HG02588 (cell line): ENCODE data around the gene GHRH.

Experiments used
- ATAC-seq: cut with Tn5 transposase; IDR thresholded peaks from one replicate; pipeline ENCODE4 v1.9.1; 2021; ENCODE audit warnings: mild to moderate bottlenecking, moderate library complexity; ENCODE audit not compliant: unreplicated experiment

Gene GHRH

GRCh38 chr20:37238935-37239451 lies 22.6 kb downstream of the GHRH start:
- no peak for ATAC-seq

DNA sequence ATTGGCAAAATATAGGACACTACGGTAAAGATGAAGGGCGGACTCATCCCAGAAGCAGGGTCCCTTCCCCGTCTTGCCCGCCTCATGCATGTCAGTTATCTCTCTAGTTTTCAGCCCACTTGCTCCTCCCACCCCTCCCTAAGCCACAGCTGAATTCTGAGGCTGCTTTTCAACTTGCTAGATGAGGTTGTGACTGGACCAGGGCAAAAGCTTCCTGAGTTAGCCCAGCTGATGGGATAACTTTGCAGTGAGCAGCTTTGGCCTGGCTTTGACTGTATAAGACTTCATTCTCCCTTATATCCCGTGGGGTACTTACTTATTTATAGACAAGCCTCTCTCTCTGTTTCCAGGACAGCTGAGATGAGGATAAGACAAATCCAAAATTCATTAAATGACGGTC lies 23.2 kb downstream of the GHRH start:
- ATAC-seq = no peak

- ATAC-seq = no peak
These were observed 24.0 kb downstream of the GHRH start for GRCh38 chr20:37237656-37238055.

DNA sequence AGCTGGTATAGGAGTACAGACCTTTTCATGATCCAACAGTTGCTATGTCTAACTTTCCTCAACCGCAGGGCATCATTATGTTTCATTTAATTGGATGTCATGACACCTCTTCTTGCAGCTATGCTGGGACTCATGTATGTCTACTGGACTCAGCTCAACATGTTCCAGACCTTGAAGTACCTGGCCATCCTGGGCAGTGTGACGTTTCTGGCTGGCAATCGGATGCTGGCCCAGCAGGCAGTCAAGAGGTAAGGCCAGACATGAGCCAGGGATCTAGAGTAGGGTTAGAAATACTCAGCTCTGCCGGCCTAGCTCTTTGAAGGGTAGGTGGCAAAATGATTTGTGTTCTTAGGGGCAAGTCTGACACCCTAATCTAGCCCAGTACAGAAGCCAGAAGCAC lies 25.2 kb downstream of the GHRH start:
- ATAC-seq = no peak

- no peak for ATAC-seq
These were observed 26.5 kb downstream of the GHRH start for GRCh38 chr20:37235065-37235464.

DNA sequence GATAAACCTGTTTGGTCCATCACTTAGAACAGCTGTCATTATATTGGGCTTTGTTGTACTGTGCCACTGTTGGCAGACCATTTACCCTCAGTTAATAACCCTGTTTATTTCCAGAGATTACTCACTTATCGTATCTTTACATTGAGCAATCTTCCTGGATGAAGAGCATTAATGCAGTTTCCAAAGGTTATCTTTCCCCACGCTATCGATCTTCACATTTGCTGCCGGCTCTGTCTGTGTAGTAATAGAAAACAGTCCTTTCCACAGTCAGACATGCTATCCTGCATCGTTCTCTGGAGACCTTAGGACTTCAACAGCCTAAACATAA lies 27.4 kb downstream of the GHRH start:
- no peak for ATAC-seq

DNA sequence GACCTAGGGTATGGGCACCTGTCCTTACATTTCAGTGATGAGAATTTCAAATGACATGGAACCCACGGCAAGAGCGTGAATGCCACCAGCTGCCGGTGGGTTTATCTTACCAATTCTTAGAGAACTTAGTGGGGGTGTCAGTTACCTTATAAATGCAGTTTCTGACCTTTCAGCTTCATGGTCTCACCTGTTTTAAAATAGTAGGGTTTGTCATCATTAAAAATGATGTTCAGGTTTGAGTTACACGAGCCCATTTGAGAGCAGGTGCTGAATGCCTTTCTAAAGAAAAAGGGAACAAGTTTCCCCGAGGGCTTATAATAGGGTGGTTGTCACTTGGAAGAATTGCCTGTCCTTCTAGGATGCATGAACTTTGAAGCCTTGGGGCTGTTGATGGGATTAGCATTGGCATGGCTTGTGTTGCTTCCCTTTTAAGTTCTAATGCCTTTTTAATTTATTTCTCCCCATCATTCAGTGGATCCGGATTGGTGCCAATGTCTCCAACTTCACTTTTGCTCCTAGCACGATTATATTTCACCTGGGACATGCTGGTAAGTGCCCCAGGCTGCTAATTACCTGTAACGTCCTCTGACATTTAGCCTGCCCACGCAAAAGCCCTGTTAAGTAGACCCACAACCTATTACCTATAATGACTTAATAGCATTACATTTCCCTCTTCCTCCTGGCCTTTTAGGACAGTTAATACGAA lies 27.9 kb downstream of the GHRH start:
- no peak for ATAC-seq

GRCh38 chr20:37231947-37232630 lies 29.5 kb downstream of the GHRH start:
- no peak for ATAC-seq

DNA sequence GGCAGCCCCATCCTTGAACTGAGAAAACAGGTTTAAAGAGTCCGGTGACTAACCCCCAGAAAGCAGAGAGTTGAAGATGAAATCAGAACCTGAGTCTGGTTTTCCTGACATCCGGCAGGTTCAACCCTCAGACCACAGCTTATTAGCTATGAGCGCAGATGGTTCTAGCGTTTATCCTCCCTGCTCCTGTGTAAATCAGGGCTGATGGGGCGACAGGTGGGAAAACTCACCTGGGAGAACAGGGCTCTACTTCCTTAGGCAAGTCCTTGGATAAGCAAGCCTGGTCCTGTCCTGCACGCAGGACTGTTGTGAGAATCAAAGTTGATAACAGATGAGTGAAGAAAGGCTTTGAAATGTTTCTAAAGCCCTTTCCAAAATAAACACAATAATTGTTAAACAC lies 31.4 kb downstream of the GHRH start:
- no peak for ATAC-seq

GRCh38 chr20:37229357-37229756 lies 32.3 kb downstream of the GHRH start:
- ATAC-seq = no peak

- no peak for ATAC-seq
These were observed 33.0 kb downstream of the GHRH start for GRCh38 chr20:37228656-37229055.

DNA sequence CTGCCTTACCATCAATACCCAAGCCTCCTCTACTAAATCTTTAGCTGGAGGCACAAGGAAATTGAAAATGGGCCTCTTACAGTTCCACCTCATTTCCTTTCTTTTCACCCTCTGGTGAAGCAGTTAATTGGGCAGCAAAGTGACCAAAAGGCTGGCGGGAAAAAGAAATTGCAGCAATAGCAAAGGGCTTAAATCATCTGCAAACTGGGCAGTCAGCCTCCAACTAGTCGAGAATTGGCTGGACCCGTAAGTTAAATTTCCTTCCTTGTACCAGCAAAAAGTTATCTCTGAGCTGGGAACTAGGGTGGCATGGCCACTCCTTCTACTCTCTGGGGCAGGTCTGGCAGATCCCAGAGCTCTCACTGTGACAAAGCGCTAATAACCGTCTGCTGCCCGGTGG lies 33.5 kb downstream of the GHRH start:
- no peak for ATAC-seq

- no peak for ATAC-seq
These were observed 34.7 kb downstream of the GHRH start for GRCh38 chr20:37226889-37227288.

DNA sequence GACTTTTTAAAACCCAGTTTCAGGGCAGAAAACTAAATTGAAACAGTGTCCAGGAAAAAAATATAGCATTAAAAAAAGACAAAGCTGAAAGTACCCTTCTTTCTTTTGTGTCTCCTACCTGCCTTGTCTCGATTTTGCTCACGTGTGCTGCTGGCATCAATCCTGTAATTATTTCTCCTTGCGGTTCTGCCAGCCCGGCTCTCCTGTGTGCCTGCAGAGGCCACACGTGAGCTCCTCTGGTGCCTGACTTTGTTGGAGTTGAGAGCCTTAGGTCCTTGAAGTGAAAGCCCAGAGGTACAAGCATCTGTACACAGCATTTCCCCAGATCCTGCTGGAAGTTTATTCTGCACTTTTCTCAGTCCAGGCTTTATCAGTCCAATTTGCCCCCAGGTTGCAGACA lies 36.5 kb downstream of the GHRH start:
- no peak for ATAC-seq

DNA sequence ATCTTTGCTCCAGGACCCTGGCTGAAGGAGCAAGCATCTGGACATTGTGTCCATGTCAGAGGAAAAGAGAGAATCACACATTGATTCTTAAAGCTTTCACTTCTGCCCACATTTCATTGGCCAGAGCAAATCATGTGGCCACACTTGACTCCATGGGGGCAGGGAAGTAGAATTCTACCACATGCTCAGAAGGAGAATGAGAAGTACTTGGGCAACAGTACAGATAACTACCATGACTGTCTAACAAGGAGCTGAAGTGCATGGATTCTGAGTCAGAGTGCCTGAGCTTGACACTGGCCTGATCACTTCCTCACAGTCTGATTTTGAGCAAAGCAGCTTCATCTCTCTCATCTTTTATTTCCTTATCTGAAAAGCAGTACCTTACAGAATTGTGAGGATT lies 38.6 kb downstream of the GHRH start:
- no peak for ATAC-seq

DNA sequence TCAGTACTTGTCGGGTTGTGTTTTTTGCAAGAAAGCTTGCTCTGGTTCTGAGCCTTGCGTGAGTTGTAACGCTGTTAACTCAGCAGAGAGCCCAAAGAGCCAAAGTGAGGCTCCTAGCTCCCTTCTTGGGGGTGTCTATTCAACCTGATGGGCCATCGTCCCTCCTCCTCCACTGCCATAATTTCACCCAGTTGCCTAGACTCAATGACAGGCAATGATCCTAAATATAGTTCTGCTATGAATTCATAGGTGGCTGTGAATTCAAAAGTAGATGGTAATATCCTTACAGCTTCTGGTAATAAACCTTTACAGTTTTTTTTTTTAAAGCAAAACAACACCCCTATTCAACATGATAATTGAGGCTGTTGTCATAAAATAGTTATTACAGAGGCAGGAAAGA lies 39.5 kb downstream of the GHRH start:
- no peak for ATAC-seq

DNA sequence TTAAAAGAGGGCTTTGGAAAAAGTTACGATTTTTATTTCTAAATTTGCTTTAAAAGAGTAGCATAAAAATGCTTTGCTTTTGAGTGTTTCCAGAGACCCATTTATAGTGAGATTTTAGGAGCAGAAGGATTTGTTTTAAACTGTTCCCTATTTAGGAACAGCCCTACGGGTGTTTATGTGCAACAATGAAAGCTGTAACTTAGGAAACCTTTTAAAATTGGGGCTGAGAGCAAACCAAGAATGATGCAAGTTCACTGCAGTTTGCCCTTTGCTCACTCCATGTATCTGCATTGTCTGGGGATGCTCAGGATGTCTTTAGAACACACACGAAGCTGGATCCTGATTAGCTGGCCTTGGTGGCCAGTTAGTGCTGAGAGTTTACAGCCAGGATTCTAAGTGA lies 40.9 kb downstream of the GHRH start:
- ATAC-seq = no peak

DNA sequence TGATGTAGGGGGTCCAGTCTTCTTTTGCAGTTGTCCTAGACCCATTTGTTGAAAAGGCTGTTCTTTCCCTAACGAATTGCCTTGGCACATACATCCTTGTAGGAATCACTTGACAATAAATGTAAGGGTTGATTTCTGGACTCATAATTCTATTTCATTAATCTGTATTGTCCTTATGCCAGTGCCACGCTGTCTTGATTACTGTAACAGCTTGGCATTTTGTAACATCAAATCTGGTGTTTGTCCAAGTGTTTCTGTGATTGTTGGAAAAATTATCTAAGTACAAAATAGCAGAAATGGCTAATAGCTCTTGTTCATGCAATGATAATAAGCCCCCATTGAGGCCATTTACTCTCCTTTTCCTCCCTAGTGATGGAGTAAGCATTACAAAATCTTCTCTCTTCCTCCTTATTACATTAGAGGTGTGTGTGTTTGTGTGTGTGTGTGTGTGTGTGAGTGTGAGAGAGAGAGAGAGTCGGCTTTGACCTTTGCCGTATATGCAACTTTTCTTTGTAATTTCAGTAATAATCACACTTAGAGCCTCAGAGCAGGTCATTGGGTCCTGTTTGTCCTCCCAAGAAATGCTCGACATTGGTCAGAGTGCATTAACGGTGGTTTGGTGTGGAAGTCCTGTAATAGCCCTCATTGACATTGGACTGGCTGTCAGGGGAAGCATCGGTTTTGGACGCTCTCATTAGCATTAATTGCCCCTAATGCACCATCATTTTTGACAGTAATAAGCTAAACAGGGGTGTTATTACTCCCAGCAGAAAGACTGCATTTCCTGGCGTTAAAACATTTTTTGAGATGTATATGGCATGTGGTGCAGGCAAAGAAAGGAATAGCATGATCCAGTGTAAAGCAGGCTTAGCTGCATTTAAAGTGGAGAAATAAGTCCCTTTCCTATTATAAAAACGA lies 41.6 kb downstream of the GHRH start:
- ATAC-seq = no peak

DNA sequence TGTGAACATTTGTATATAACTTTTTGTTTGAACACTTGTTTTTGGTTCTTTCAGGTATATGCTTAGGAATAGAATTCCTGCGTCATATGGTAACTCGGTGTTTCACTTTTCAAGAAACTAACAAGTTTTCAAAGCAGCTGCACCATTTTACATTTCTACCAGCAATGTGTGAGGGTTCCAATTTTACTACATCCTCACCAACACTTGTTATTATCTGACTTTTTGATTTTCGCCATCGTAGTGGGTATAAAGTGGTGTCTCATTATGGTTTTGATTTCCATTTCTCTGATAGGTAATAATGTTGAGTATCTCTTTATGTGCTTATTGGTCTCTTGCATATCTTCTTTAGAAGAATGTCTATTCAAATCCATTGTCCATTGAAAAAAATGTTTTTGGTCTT lies 42.6 kb downstream of the GHRH start:
- no peak for ATAC-seq

DNA sequence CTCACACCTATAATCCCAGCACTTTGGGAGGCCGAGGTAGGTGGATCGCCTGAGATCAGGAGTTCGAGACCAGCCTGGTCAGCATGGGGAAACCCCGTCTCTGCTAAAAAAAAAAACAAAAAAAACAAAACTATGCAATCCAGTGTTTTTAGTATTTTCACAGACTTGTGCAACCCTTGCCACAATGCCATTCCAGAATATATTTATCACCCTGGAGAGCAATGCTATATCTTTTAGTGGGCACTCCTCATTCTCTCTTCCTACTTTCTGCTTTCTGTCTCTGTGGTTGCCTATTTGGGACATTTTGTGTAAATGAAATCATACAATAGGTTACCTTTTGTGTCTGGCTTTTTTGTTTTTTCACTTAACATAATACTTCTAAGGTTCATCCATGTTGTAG lies 43.2 kb downstream of the GHRH start:
- no peak for ATAC-seq

DNA sequence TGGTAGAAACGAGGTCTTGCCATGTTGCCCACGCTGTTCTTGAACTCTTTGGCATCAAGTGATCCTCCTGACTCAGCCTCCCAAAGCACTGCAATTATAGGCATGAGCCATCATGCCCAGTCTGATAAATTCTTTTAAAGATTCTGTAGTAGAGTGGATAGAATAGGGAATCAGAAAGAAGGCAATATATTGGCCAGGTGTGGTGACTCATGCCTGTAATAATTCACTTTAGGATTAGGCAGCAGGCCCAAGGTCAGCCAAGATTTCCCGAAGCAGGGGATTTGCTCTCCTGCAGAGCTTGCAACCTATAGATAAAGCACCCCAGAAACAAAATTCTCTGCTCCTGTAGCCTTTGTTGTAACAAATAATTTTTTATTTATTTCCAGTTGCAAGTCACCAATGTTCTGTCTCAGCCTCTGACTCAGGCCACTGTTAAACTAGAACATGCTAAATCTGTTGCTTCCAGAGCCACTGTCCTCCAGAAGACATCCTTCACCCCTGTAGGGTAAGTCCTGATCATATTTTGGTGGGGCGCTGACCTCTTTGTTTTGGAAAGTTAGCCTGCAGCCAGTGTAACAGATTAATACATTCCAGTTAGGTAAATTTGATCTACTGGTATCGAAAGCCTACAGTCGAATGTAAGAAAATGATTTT lies 51.8 kb downstream of the GHRH start:
- ATAC-seq = no peak
